HG03066 (cell line): ENCODE results near the gene CTNNA2.

ENCODE experiments used
- ATAC-seq: cut with Tn5 transposase; IDR thresholded peaks from one replicate; pipeline ENCODE4 v1.9.1; 2021; ENCODE audit warnings: low read depth; ENCODE audit not compliant: unreplicated experiment

The CTNNA2 gene

GRCh38 chr2:79611448-79612016 lies 98.7 kb downstream of the CTNNA2 start:
- ATAC-seq, result no peak

GRCh38 chr2:79612999-79613398 lies 100.1 kb downstream of the CTNNA2 start:
- ATAC-seq, result no peak

GRCh38 chr2:79619442-79619841 lies 106.6 kb downstream of the CTNNA2 start:
- ATAC-seq, result no peak

- no peak for ATAC-seq
These were observed 107.1 kb downstream of the CTNNA2 start for GRCh38 chr2:79619976-79620375.

GRCh38 chr2:79620679-79621078 lies 107.8 kb downstream of the CTNNA2 start:
- no peak for ATAC-seq

GRCh38 chr2:79621252-79621651 lies 108.4 kb downstream of the CTNNA2 start:
- ATAC-seq, result no peak

GRCh38 chr2:79621755-79622154 lies 108.9 kb downstream of the CTNNA2 start:
- no peak for ATAC-seq

GRCh38 chr2:79622508-79622907 lies 109.7 kb downstream of the CTNNA2 start:
- no peak for ATAC-seq

- ATAC-seq, result no peak
These were observed 114.4 kb downstream of the CTNNA2 start for GRCh38 chr2:79627237-79627636.

GRCh38 chr2:79630060-79630459 lies 117.2 kb downstream of the CTNNA2 start:
- no peak for ATAC-seq

- no peak for ATAC-seq
These were observed 118.2 kb downstream of the CTNNA2 start for GRCh38 chr2:79630972-79631557.

- ATAC-seq, result no peak
These were observed 125.6 kb downstream of the CTNNA2 start for GRCh38 chr2:79638410-79638809.

- no peak for ATAC-seq
These were observed 126.1 kb downstream of the CTNNA2 start for GRCh38 chr2:79638954-79639353.

GRCh38 chr2:79640001-79640400 lies 127.2 kb downstream of the CTNNA2 start:
- no peak for ATAC-seq

GRCh38 chr2:79649531-79649930 lies 136.7 kb downstream of the CTNNA2 start:
- ATAC-seq, result no peak

GRCh38 chr2:79660557-79660956 lies 147.7 kb downstream of the CTNNA2 start:
- no peak for ATAC-seq

GRCh38 chr2:79665091-79665490 lies 152.2 kb downstream of the CTNNA2 start:
- ATAC-seq, result no peak

- no peak for ATAC-seq
These were observed 153.6 kb downstream of the CTNNA2 start for GRCh38 chr2:79666430-79666829.

- no peak for ATAC-seq
These were observed 156.9 kb downstream of the CTNNA2 start for GRCh38 chr2:79669714-79670113.

- ATAC-seq, result no peak
These were observed 157.3 kb downstream of the CTNNA2 start for GRCh38 chr2:79670198-79670597.

- no peak for ATAC-seq
These were observed 174.0 kb downstream of the CTNNA2 start for GRCh38 chr2:79686884-79687283.

GRCh38 chr2:79695248-79695647 lies 182.4 kb downstream of the CTNNA2 start:
- ATAC-seq, result no peak

- ATAC-seq, result no peak
These were observed 184.3 kb downstream of the CTNNA2 start for GRCh38 chr2:79697200-79697599.
